ENCODE measurements around the gene OR2H2. TPM values are rescaled to one million over a fixed set of nuclear protein-coding genes. Genes with fewer than 3 reads are reported as not detected.

OR2H2 gene
- total RNA-seq, 2 donors from 2014 or later = not detected

GRCh38 chr6:29564875-29565274, 20.0 kb upstream of the OR2H2 start:
- DNase-seq (ENCODE audit: low spot score) = no peak
- H3K4me3 Mint-ChIP-seq = no peak overlapping the region
- no peak for ATAC-seq
- peaks cover 36 to 54% of the 10 kb centered on the region in 2 donors for H3K27me3 Mint-ChIP-seq
- no peaks in the 10 kb centered on the region for H3K9me3 Mint-ChIP-seq
- no peaks in the 10 kb centered on the region for H3K36me3 Mint-ChIP-seq
- no peak overlapping the region for H3K27ac Mint-ChIP-seq
- H3K4me1 Mint-ChIP-seq (ENCODE audit: low read depth in 2 of 2) = peaks cover 3 to 5% of the 10 kb centered on the region in 2 donors

- peaks cover 0 to 3% of the 10 kb centered on the region in 2 donors for H3K4me1 Mint-ChIP-seq (ENCODE audit: low read depth in 2 of 2)
- H3K27ac Mint-ChIP-seq = no peak overlapping the region
- H3K36me3 Mint-ChIP-seq = no peaks in the 10 kb centered on the region
- H3K4me3 Mint-ChIP-seq = no peak overlapping the region
- H3K27me3 Mint-ChIP-seq = peaks cover 31 to 54% of the 10 kb centered on the region in 2 donors
- DNase-seq (ENCODE audit: low spot score) = no peak
- no peaks in the 10 kb centered on the region for H3K9me3 Mint-ChIP-seq
- no peak for ATAC-seq
Measured at GRCh38 chr6:29566856-29567255, 18.1 kb upstream of the OR2H2 start.

GRCh38 chr6:29567541-29567940, 17.4 kb upstream of the OR2H2 start:
- Mint-ChIP-seq H3K36me3 (no peaks in the 10 kb centered on the region), H3K27ac (no peak overlapping the region), H3K4me3 (no peak overlapping the region), H3K9me3 (no peaks in the 10 kb centered on the region), H3K27me3 (peaks cover 32 to 54% of the 10 kb centered on the region in 2 donors), H3K4me1 (ENCODE audit: low read depth in 2 of 2) (peaks cover 0 to 3% of the 10 kb centered on the region in 2 donors)
- no peak for ATAC-seq
- DNase-seq (ENCODE audit: low spot score) = no peak

DNA sequence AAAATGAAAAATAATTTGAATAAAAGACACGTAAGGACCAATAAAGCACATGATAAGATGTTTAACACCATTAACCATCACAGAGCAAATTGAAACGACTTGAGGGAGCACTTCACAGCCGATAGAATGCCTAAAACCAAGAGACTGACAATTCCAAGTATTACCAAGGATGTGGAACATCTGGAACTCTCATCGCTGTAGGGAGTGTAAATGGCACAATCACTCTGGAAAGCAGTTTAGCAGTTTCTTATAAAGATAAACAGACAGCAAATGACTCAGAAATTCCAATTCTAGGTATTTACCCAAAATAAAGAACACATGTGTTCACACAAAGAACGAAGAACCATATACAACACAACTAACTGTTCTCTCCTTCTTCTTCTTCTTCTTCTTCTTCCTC, 16.9 kb upstream of the OR2H2 start:
- Mint-ChIP-seq H3K4me3 (no peak overlapping the region), H3K27ac (no peak overlapping the region), H3K9me3 (no peaks in the 10 kb centered on the region), H3K36me3 (no peaks in the 10 kb centered on the region), H3K27me3 (peaks cover 27 to 50% of the 10 kb centered on the region in 2 donors), H3K4me1 (ENCODE audit: low read depth in 2 of 2) (peaks cover 0 to 3% of the 10 kb centered on the region in 2 donors)
- no peak for ATAC-seq
- DNase-seq (ENCODE audit: low spot score) = no peak

- ATAC-seq (no peak), DNase-seq (ENCODE audit: low spot score) (no peak)
- peaks cover 39 to 60% of the 10 kb centered on the region in 2 donors for H3K27me3 Mint-ChIP-seq
- no peaks in the 10 kb centered on the region for H3K9me3 Mint-ChIP-seq
- no peaks in the 10 kb centered on the region for H3K4me1 Mint-ChIP-seq (ENCODE audit: low read depth in 2 of 2)
- no peak overlapping the region for H3K27ac Mint-ChIP-seq
- H3K36me3 Mint-ChIP-seq = no peaks in the 10 kb centered on the region
- H3K4me3 Mint-ChIP-seq = no peak overlapping the region
Measured at GRCh38 chr6:29576056-29576455, 8.9 kb upstream of the OR2H2 start.

GRCh38 chr6:29577544-29577943, 7.4 kb upstream of the OR2H2 start:
- Mint-ChIP-seq H3K9me3 (no peaks in the 10 kb centered on the region), H3K27ac (no peak overlapping the region), H3K4me1 (ENCODE audit: low read depth in 2 of 2) (no peaks in the 10 kb centered on the region), H3K36me3 (no peaks in the 10 kb centered on the region), H3K4me3 (no peak overlapping the region), H3K27me3 (peaks cover 30 to 48% of the 10 kb centered on the region in 2 donors)
- no peak for ATAC-seq
- DNase-seq (ENCODE audit: low spot score) = no peak

DNA sequence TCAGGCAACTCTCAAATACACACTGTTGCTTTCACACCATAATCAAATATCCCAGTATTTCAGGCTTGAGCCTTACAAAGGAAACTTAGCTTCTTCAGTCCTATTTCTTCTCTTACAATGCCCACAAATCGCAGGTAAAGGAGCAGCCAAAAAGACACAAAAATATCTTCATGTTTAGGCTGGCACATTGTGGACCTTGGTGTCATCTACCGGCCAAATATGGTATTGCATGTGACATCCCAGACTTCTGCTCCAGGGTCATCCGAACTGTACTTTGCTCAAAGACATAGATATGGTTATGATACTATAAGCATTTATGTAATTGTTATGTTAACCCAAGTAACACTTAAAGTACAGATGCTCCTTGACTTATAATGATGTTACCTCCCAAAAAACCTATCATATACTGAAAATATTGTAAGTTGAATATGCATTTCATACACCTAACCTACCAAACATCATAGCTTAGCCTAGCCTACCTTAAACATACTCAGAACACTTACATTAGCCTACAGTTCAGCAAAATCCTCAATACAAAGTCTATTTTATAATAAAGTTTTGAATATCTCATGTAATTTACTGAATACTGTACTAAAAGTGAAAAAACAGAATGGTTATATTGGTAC, 4.6 kb downstream of the OR2H2 start:
- H3K36me3 Mint-ChIP-seq = no peaks in the 10 kb centered on the region
- H3K4me1 Mint-ChIP-seq (ENCODE audit: low read depth in 2 of 2) = no peaks in the 10 kb centered on the region
- peaks cover 34 to 50% of the 10 kb centered on the region in 2 donors for H3K27me3 Mint-ChIP-seq
- peak in 1 of 2 donors; percentile 68 for ATAC-seq
- no peaks in the 10 kb centered on the region for H3K9me3 Mint-ChIP-seq
- H3K4me3 Mint-ChIP-seq = no peak overlapping the region
- no peak for DNase-seq (ENCODE audit: low spot score)
- H3K27ac Mint-ChIP-seq = no peak overlapping the region

- DNase-seq (ENCODE audit: low spot score) = no peak
- Mint-ChIP-seq H3K27me3 (peaks cover 34 to 49% of the 10 kb centered on the region in 2 donors), H3K4me3 (no peak overlapping the region), H3K36me3 (no peaks in the 10 kb centered on the region), H3K9me3 (no peaks in the 10 kb centered on the region), H3K4me1 (ENCODE audit: low read depth in 2 of 2) (no peaks in the 10 kb centered on the region), H3K27ac (no peak overlapping the region)
- ATAC-seq = no peak
Measured at GRCh38 chr6:29590218-29590808, 5.4 kb downstream of the OR2H2 start.

DNA sequence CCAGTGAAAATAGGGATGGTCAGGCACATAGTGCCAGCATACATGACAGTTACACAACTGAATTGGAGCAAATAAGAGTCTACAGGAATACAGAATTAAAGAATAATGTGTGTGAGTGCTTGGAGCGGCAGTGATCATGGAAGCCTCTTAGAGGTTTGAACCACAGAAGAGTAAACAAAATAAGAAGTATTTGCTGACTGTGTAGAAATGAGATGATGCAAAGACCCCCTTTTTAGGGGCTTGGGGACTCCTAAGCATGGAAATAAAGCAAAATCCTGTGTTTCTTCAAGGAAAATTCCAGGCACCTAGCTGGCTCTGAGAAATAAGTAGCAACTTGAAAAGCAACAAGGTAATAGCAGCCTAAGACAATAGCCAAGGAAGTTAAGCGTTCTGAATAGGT, 6.8 kb downstream of the OR2H2 start:
- H3K27me3 Mint-ChIP-seq = peaks cover 30 to 43% of the 10 kb centered on the region in 2 donors
- H3K4me1 Mint-ChIP-seq (ENCODE audit: low read depth in 2 of 2) = no peaks in the 10 kb centered on the region
- H3K9me3 Mint-ChIP-seq = no peaks in the 10 kb centered on the region

DNA sequence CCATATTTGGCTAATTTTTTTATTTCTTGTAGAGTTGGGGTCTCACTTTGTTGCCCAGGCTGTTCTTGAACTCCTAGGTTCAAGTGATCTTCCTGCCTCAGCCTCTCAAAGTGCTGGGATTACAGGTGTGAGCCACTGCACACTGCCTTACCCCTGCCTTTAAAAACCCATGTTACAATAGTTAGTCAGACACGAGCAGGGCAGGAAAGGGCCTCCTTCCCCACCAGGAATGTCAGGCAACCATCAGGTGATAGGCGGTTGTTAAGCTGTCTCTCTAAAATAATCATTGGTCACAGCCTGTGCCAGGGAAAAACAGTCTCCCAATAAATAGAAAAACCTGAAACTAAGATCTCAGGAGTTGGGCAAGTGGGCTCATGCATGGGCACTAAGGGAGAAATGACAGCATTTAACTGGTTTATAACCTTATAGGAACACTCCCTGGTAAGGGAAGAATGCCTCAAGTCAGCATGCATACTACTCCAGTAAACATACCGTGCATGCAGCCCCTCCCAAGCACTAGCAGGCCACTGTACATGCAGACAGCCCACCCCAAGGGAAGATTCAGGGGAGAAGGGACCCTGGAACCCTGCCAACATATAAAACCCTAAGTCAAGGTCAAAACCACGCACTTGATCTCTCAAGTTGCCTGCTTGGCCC, 8.4 kb downstream of the OR2H2 start:
- Mint-ChIP-seq H3K9me3 (no peaks in the 10 kb centered on the region), H3K36me3 (no peaks in the 10 kb centered on the region), H3K4me3 (no peak overlapping the region), H3K27me3 (peaks cover 21 to 30% of the 10 kb centered on the region in 2 donors), H3K27ac (no peak overlapping the region), H3K4me1 (ENCODE audit: low read depth in 2 of 2) (no peaks in the 10 kb centered on the region)
- DNase-seq (ENCODE audit: low spot score) (no peak), ATAC-seq (no peak)

More for the DNA sequence above, 6.8 kb downstream of the OR2H2 start:
- no peaks in the 10 kb centered on the region for H3K36me3 Mint-ChIP-seq
- no peak overlapping the region for H3K27ac Mint-ChIP-seq
- DNase-seq (ENCODE audit: low spot score) = no peak
- H3K4me3 Mint-ChIP-seq = no peak overlapping the region
- no peak for ATAC-seq

DNA sequence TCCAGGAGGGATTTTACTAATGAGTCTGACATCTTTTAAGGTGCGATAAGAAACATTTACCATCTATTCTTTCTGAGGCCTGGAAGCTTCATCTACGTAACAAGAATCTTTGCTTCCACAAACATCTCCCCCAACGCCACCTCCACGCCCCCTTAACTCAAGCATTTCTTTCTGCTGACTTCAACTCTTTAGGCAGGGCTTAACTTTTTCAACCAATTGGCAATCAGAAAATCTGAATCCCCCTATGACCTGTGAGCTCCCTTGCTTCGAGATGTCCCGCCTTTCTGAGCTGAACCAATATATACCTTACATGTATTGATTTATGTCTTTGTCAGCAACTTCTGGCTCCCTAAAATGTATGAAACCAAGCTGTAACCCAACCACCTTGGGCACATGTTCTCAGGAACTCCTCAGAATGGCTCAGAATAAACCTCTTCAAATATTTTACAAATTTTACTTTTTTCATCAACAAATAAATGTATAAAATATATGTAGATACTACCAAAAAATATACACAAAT, 11.5 kb downstream of the OR2H2 start:
- no peak overlapping the region for H3K27ac Mint-ChIP-seq
- no peak for ATAC-seq
- peaks cover 12 to 14% of the 10 kb centered on the region in 2 donors for H3K27me3 Mint-ChIP-seq
- no peaks in the 10 kb centered on the region for H3K9me3 Mint-ChIP-seq
- H3K4me1 Mint-ChIP-seq (ENCODE audit: low read depth in 2 of 2) = no peaks in the 10 kb centered on the region
- H3K4me3 Mint-ChIP-seq = no peak overlapping the region
- H3K36me3 Mint-ChIP-seq = no peaks in the 10 kb centered on the region
- no peak for DNase-seq (ENCODE audit: low spot score)

DNA sequence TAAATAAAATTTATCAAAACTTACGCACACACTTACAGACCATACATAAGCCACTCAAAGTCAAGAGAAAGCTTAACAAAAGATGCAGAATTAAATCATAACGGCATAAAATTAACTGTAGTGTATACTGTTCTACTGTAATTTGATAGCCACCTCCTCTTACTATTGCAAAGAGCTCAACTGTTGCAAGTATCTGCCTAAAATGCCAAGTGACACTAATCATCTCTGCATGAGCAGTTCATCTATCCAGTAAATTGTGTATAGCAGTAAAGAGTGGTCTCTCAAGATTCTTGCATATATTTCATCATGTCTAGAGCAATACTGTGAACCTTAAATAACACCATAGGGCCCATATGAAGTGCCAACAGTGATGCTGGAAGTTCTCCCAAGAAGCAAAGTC, 12.3 kb downstream of the OR2H2 start:
- Mint-ChIP-seq H3K27me3 (peaks cover 8 to 12% of the 10 kb centered on the region in 2 donors), H3K4me3 (no peak overlapping the region), H3K36me3 (no peaks in the 10 kb centered on the region), H3K9me3 (no peaks in the 10 kb centered on the region), H3K4me1 (ENCODE audit: low read depth in 2 of 2) (no peaks in the 10 kb centered on the region), H3K27ac (no peak overlapping the region)
- DNase-seq (ENCODE audit: low spot score) (no peak), ATAC-seq (no peak)

GRCh38 chr6:29598172-29598747, 13.3 kb downstream of the OR2H2 start:
- peaks cover 17 to 22% of the 10 kb centered on the region in 2 donors for H3K27me3 Mint-ChIP-seq
- no peak overlapping the region for H3K27ac Mint-ChIP-seq
- no peak overlapping the region for H3K4me3 Mint-ChIP-seq
- ATAC-seq (no peak), DNase-seq (ENCODE audit: low spot score) (no peak)
- no peaks in the 10 kb centered on the region for H3K9me3 Mint-ChIP-seq
- H3K4me1 Mint-ChIP-seq (ENCODE audit: low read depth in 2 of 2) = no peaks in the 10 kb centered on the region
- no peaks in the 10 kb centered on the region for H3K36me3 Mint-ChIP-seq

Data from natural killer cell treated with Interleukin-12 subunit alpha and Interleukin-12 subunit beta and Interleukin-15 and Interleukin-18, amount 100 ng/mL, for 72 hours (primary cell).